Colonic mucosa (tissue), 4 donors: ENCODE measurements around the gene RASGRF2. TPM values are rescaled to one million over a fixed set of nuclear protein-coding genes. Genes with fewer than 3 reads are reported as not detected.

Source experiments
- DNase-seq: peaks from one replicate; pipeline ENCODE4 v3.0.0-alpha.2; 2020
- H3K27ac ChIP-seq: fragments of 200-600 bp; one replicate; pipeline ENCODE4 v1.8.0; 2021
- H3K27me3 ChIP-seq: fragments of 200-600 bp; one replicate; pipeline ENCODE4 v1.8.0; 2021
- H3K36me3 ChIP-seq: fragments of 200-600 bp; one replicate; pipeline ENCODE4 v1.8.0; 2021
- H3K4me1 ChIP-seq: fragments of 200-600 bp; one replicate; pipeline ENCODE4 v1.8.0; 2021; ENCODE audit warnings: mild to moderate bottlenecking
- H3K4me3 ChIP-seq: fragments of 200-600 bp; one replicate; pipeline ENCODE4 v1.8.0; 2021
- H3K9ac ChIP-seq, 2 donors: one replicate each; pipeline ENCODE4 v1.7.0; 2013; ENCODE audit warnings: control low read depth in 2 of 2, low read depth in 2 of 2, low read length in 2 of 2
- H3K9me3 ChIP-seq: fragments of 200-600 bp; one replicate; pipeline ENCODE4 v1.8.0; 2021
- CTCF ChIP-seq: fragments of 200-600 bp; IDR thresholded peaks from one replicate; pipeline ENCODE4 v1.8.0; 2022; ENCODE audit warnings: antibody characterized with exemption, mild to moderate bottlenecking
- intact Hi-C: fragments of 100-400 bp; cut with DNase I; formaldehyde crosslinking; loops from one replicate; pipeline ENCODE4 v1.14.1; 2022
- total RNA-seq, 2 donors: library from RNA; stranded (reverse); fragmentation: NEBNext Ultra II Directional in 1 of 2; extraction: Animal tissue kit (Norgen Biotek cat#: 25700) in 1 of 2; gene quantifications; one replicate each; pipeline ENCODE4 v1.2.1, GENCODE V29; 2021
- donor health status: healthy.
- donor health status: DM: no; HTN: no; CAD: no.
- donor health status: DM: no; HTN: no; CAD: no.

The RASGRF2 gene
- total RNA-seq, 2 donors from 2014 or later, result 2.8 to 3.5 TPM

- TF ChIP-seq CTCF, result no peak
- no peaks in the 10 kb centered on the region for H3K4me1 ChIP-seq
- H3K9ac ChIP-seq, result no peak overlapping the region
- H3K27ac ChIP-seq, result no peak overlapping the region
- no peak for DNase-seq
- H3K4me3 ChIP-seq, result no peak overlapping the region
- no peaks in the 10 kb centered on the region for H3K36me3 ChIP-seq
- intact Hi-C loops, result no loop called here
- no peaks in the 10 kb centered on the region for H3K9me3 ChIP-seq
- H3K27me3 ChIP-seq, result no peaks in the 10 kb centered on the region
Observed at GRCh38 chr5:81066102-81066501, 105.9 kb downstream of the RASGRF2 start.

GRCh38 chr5:81067406-81067805, 107.2 kb downstream of the RASGRF2 start:
- TF ChIP-seq CTCF, result no peak
- Histone ChIP-seq H3K9ac (no peak overlapping the region), H3K27me3 (no peaks in the 10 kb centered on the region), H3K4me1 (no peaks in the 10 kb centered on the region), H3K27ac (no peak overlapping the region), H3K4me3 (no peak overlapping the region), H3K9me3 (no peaks in the 10 kb centered on the region), H3K36me3 (no peaks in the 10 kb centered on the region)
- DNase-seq, result no peak
- intact Hi-C loops, result no loop called here

GRCh38 chr5:81068063-81068462, 107.9 kb downstream of the RASGRF2 start:
- intact Hi-C loops, result no loop called here
- Histone ChIP-seq H3K27ac (no peak overlapping the region), H3K9ac (no peak overlapping the region), H3K4me1 (no peaks in the 10 kb centered on the region), H3K9me3 (no peaks in the 10 kb centered on the region), H3K4me3 (no peak overlapping the region), H3K36me3 (no peaks in the 10 kb centered on the region), H3K27me3 (no peaks in the 10 kb centered on the region)
- TF ChIP-seq CTCF, result no peak
- DNase-seq, result no peak

DNA sequence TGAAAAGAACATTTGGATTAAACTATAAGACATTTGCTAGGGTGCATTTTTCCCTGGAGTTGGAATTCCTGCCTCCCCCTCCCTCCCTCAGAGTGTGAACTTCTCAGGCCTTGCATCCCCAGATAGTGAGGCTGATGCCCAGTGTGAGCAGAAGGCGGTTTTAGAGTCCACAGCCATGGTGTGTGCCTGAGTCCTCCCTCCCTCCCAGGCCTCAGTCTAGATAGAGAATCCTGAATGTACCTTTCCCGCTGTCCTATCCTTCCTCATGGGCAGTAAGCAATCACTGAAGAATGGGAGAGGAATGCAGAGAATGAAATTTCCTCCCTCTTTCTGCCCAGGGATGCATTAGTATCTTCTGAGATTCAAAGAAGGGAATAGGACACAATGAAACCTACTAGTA, 108.5 kb downstream of the RASGRF2 start:
- H3K27ac ChIP-seq, result no peak overlapping the region
- H3K4me1 ChIP-seq, result no peaks in the 10 kb centered on the region
- TF ChIP-seq CTCF, result no peak
- H3K9ac ChIP-seq, result no peak overlapping the region
- DNase-seq, result no peak
- no peaks in the 10 kb centered on the region for H3K36me3 ChIP-seq
- no peak overlapping the region for H3K4me3 ChIP-seq
- no peaks in the 10 kb centered on the region for H3K9me3 ChIP-seq
- no peaks in the 10 kb centered on the region for H3K27me3 ChIP-seq
- intact Hi-C loops, result no loop called here

DNA sequence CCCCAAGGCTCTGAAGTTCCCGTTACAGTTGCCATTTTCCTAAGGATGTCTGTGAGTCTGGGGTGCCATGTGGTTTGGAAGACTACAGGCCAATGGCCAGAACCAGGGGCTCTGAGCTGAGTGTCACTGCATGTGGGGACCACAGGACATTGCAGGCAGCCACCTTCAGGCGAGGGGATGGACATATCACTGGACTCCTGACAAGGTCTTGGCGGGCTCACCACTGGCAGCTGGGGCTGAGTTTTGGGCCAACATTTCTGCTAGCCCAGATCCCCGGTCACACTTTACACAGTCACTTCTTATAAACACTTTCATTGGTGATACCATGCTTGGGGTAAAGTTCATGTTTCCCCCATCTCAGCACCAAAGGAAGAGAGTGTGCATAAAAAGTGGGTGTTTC, 109.8 kb downstream of the RASGRF2 start:
- H3K27me3 ChIP-seq, result no peaks in the 10 kb centered on the region
- H3K36me3 ChIP-seq, result no peaks in the 10 kb centered on the region
- no peak overlapping the region for H3K27ac ChIP-seq
- H3K9ac ChIP-seq, result no peak overlapping the region
- intact Hi-C loops, result no loop called here
- DNase-seq, result no peak
- no peaks in the 10 kb centered on the region for H3K9me3 ChIP-seq
- TF ChIP-seq CTCF, result no peak
- H3K4me3 ChIP-seq, result no peak overlapping the region
- no peaks in the 10 kb centered on the region for H3K4me1 ChIP-seq
